ENCODE data around the gene DPYD. TPM values are rescaled to one million over a fixed set of nuclear protein-coding genes. Genes with fewer than 3 reads are reported as not detected.

Gene DPYD
- total RNA-seq, 1 donor from 2014 or later, result 8.8 TPM

DNA sequence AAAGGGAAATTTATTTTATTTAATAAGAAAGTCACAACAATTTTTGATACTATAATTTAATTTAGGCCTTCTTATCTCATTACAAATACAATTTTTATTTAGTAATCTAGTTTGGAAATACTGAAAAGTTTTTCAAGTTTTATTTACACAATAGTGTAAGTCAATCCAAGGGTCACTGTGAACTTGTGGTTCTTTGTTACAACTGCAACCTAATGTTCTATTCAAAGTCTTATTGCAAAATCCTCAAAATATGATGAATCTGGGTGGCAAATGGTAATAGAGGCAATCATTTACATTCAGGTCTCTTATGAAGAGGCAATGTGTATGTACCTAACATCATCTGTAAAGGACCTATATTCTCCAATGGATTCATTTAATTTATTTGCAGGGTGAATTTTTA, 421.2 kb downstream of the DPYD start:
- no peak for FAIRE-seq
- no peaks in the 10 kb centered on the region for H4K20me1 ChIP-seq (ENCODE audit: insufficient read depth, low read length)
- no peak overlapping the region for H3K4me3 ChIP-seq (ENCODE audit: insufficient read depth, low read depth, low read length)
- DNase-seq (ENCODE audit: low read depth), result no peak
- H3K79me2 ChIP-seq (ENCODE audit: insufficient read depth, low read length), result no peaks in the 10 kb centered on the region
- no peak overlapping the region for H3K27ac ChIP-seq (ENCODE audit: low read depth, low read length)
- H3K36me3 Mint-ChIP-seq (ENCODE audit: low read depth, unreplicated experiment), result peaks cover 1% of the 10 kb centered on the region
- no peaks in the 10 kb centered on the region for H3K27me3 ChIP-seq (ENCODE audit: insufficient read depth, low read length)
- H3K9me3 Mint-ChIP-seq (ENCODE audit: unreplicated experiment), result no peaks in the 10 kb centered on the region
- no peak overlapping the region for H3K9ac ChIP-seq (ENCODE audit: low read length)
- no peak overlapping the region for H3K4me3 Mint-ChIP-seq (ENCODE audit: unreplicated experiment)
- H3K4me1 ChIP-seq (ENCODE audit: insufficient read depth, low read length), result no peaks in the 10 kb centered on the region
- H3K36me3 ChIP-seq (ENCODE audit: insufficient read depth, low read length), result no peaks in the 10 kb centered on the region
- no peak for TF ChIP-seq CTCF (IDR thresholded peaks at IDR 0.05; ENCODE audit: insufficient read depth, low read depth, low read length)
- no peak for TF ChIP-seq EZH2 (IDR thresholded peaks at IDR 0.05; ENCODE audit: insufficient read depth, low read length)
- H2AFZ ChIP-seq (ENCODE audit: low read depth, low read length), result no peak overlapping the region
- H3K4me1 Mint-ChIP-seq (ENCODE audit: low read depth, unreplicated experiment), result no peaks in the 10 kb centered on the region
- no peaks in the 10 kb centered on the region for H3K27me3 Mint-ChIP-seq (ENCODE audit: low read depth, unreplicated experiment)
- H3K9me3 ChIP-seq (ENCODE audit: insufficient read depth, low read depth, low read length), result no peaks in the 10 kb centered on the region
- H3K4me2 ChIP-seq (ENCODE audit: low read length), result no peak overlapping the region
- H3K27ac Mint-ChIP-seq (ENCODE audit: unreplicated experiment), result no peak overlapping the region

DNA sequence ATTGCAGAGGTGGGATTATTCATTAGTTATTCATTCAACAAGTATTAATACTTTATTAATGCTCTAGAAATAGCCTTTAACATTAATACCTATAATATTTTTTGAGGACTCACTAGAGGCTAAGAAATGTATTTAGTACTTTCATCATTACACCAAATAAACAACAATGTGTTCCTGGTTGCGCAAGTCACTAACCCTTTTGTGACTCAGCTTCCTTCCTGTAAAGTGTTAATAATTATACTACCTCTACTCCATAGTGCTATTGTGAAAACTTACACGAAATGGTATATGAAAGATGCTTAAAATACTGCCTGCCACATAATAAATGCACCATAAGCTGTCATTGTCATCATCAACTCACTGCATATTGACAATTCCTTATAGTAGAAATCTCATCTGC, 431.0 kb downstream of the DPYD start:
- H3K79me2 ChIP-seq (ENCODE audit: insufficient read depth, low read length), result no peaks in the 10 kb centered on the region
- no peaks in the 10 kb centered on the region for H4K20me1 ChIP-seq (ENCODE audit: insufficient read depth, low read length)
- DNase-seq (ENCODE audit: low read depth), result peak; percentile 20
- H3K27me3 ChIP-seq (ENCODE audit: insufficient read depth, low read length), result no peaks in the 10 kb centered on the region
- no peaks in the 10 kb centered on the region for H3K27me3 Mint-ChIP-seq (ENCODE audit: low read depth, unreplicated experiment)
- no peaks in the 10 kb centered on the region for H3K36me3 ChIP-seq (ENCODE audit: insufficient read depth, low read length)
- TF ChIP-seq EZH2 (IDR thresholded peaks at IDR 0.05; ENCODE audit: insufficient read depth, low read length) (no peak), CTCF (IDR thresholded peaks at IDR 0.05; ENCODE audit: insufficient read depth, low read depth, low read length) (no peak)
- no peak overlapping the region for H3K27ac Mint-ChIP-seq (ENCODE audit: unreplicated experiment)
- no peak overlapping the region for H3K4me2 ChIP-seq (ENCODE audit: low read length)
- no peak overlapping the region for H2AFZ ChIP-seq (ENCODE audit: low read depth, low read length)
- FAIRE-seq, result no peak
- H3K4me3 Mint-ChIP-seq (ENCODE audit: unreplicated experiment), result no peak overlapping the region
- no peak overlapping the region for H3K9ac ChIP-seq (ENCODE audit: low read length)
- H3K4me3 ChIP-seq (ENCODE audit: insufficient read depth, low read depth, low read length), result no peak overlapping the region
- no peak overlapping the region for H3K27ac ChIP-seq (ENCODE audit: low read depth, low read length)
- no peaks in the 10 kb centered on the region for H3K4me1 Mint-ChIP-seq (ENCODE audit: low read depth, unreplicated experiment)
- no peaks in the 10 kb centered on the region for H3K36me3 Mint-ChIP-seq (ENCODE audit: low read depth, unreplicated experiment)
- no peaks in the 10 kb centered on the region for H3K9me3 ChIP-seq (ENCODE audit: insufficient read depth, low read depth, low read length)
- H3K4me1 ChIP-seq (ENCODE audit: insufficient read depth, low read length), result no peaks in the 10 kb centered on the region
- H3K9me3 Mint-ChIP-seq (ENCODE audit: unreplicated experiment), result no peaks in the 10 kb centered on the region

- no peak overlapping the region for H3K27ac ChIP-seq (ENCODE audit: low read depth, low read length)
- TF ChIP-seq EZH2 (IDR thresholded peaks at IDR 0.05; ENCODE audit: insufficient read depth, low read length) (no peak), CTCF (IDR thresholded peaks at IDR 0.05; ENCODE audit: insufficient read depth, low read depth, low read length) (no peak)
- H4K20me1 ChIP-seq (ENCODE audit: insufficient read depth, low read length), result no peaks in the 10 kb centered on the region
- H3K36me3 ChIP-seq (ENCODE audit: insufficient read depth, low read length), result no peaks in the 10 kb centered on the region
- no peaks in the 10 kb centered on the region for H3K79me2 ChIP-seq (ENCODE audit: insufficient read depth, low read length)
- H3K4me1 Mint-ChIP-seq (ENCODE audit: low read depth, unreplicated experiment), result no peaks in the 10 kb centered on the region
- DNase-seq (ENCODE audit: low read depth), result no peak
- H3K27me3 ChIP-seq (ENCODE audit: insufficient read depth, low read length), result no peaks in the 10 kb centered on the region
- H3K27me3 Mint-ChIP-seq (ENCODE audit: low read depth, unreplicated experiment), result no peaks in the 10 kb centered on the region
- H3K4me3 ChIP-seq (ENCODE audit: insufficient read depth, low read depth, low read length), result no peak overlapping the region
- FAIRE-seq, result no peak
- H3K4me3 Mint-ChIP-seq (ENCODE audit: unreplicated experiment), result no peak overlapping the region
- no peaks in the 10 kb centered on the region for H3K9me3 Mint-ChIP-seq (ENCODE audit: unreplicated experiment)
- no peaks in the 10 kb centered on the region for H3K36me3 Mint-ChIP-seq (ENCODE audit: low read depth, unreplicated experiment)
- H2AFZ ChIP-seq (ENCODE audit: low read depth, low read length), result no peak overlapping the region
- H3K4me1 ChIP-seq (ENCODE audit: insufficient read depth, low read length), result no peaks in the 10 kb centered on the region
- no peak overlapping the region for H3K9ac ChIP-seq (ENCODE audit: low read length)
- no peak overlapping the region for H3K4me2 ChIP-seq (ENCODE audit: low read length)
- H3K27ac Mint-ChIP-seq (ENCODE audit: unreplicated experiment), result no peak overlapping the region
- no peaks in the 10 kb centered on the region for H3K9me3 ChIP-seq (ENCODE audit: insufficient read depth, low read depth, low read length)
These were observed 432.3 kb downstream of the DPYD start for GRCh38 chr1:97488530-97488929.

All from astrocyte (in vitro differentiated cells and primary cell).